HG03196 (cell line): Measurements from ENCODE around the gene GBF1.

Experiments used
- ATAC-seq: cut with Tn5 transposase; IDR thresholded peaks from one replicate; pipeline ENCODE4 v1.9.1; 2021; ENCODE audit not compliant: unreplicated experiment

GBF1 gene

GRCh38 chr10:102342458-102342857 is 97.1 kb downstream of the GBF1 start:
- ATAC-seq = no peak

GRCh38 chr10:102342958-102343357 is 97.6 kb downstream of the GBF1 start:
- ATAC-seq = no peak

GRCh38 chr10:102344067-102344466 is 98.7 kb downstream of the GBF1 start:
- ATAC-seq = no peak

- no peak for ATAC-seq
Observed at GRCh38 chr10:102347236-102347828, 102.0 kb downstream of the GBF1 start.

- no peak for ATAC-seq
Observed at GRCh38 chr10:102352066-102352715, 106.9 kb downstream of the GBF1 start.

GRCh38 chr10:102354451-102354850 is 109.1 kb downstream of the GBF1 start:
- no peak for ATAC-seq

- no peak for ATAC-seq
Observed at GRCh38 chr10:102358712-102359382, 113.5 kb downstream of the GBF1 start.

GRCh38 chr10:102367441-102367840 is 122.1 kb downstream of the GBF1 start:
- ATAC-seq = no peak

- no peak for ATAC-seq
Observed at GRCh38 chr10:102368077-102368476, 122.7 kb downstream of the GBF1 start.

- no peak for ATAC-seq
Observed at GRCh38 chr10:102371295-102371694, 126.0 kb downstream of the GBF1 start.

GRCh38 chr10:102375250-102375649 is 129.9 kb downstream of the GBF1 start:
- ATAC-seq = no peak

GRCh38 chr10:102375867-102376266 is 130.5 kb downstream of the GBF1 start:
- ATAC-seq = no peak

- no peak for ATAC-seq
Observed at GRCh38 chr10:102376901-102377300, 131.6 kb downstream of the GBF1 start.

- ATAC-seq = no peak
Observed at GRCh38 chr10:102379383-102379782, 134.1 kb downstream of the GBF1 start.

- ATAC-seq = no peak
Observed at GRCh38 chr10:102381983-102382382, 136.7 kb downstream of the GBF1 start.

GRCh38 chr10:102382871-102383270 is 137.5 kb downstream of the GBF1 start:
- no peak for ATAC-seq

GRCh38 chr10:102384053-102384452 is 138.7 kb downstream of the GBF1 start:
- no peak for ATAC-seq

GRCh38 chr10:102384606-102385429 is 139.5 kb downstream of the GBF1 start:
- ATAC-seq = no peak

GRCh38 chr10:102389894-102390293 is 144.6 kb downstream of the GBF1 start:
- ATAC-seq = no peak

GRCh38 chr10:102392306-102392705 is 147.0 kb downstream of the GBF1 start:
- ATAC-seq = no peak

GRCh38 chr10:102393411-102394078 is 148.2 kb downstream of the GBF1 start:
- ATAC-seq = no peak
